Lung (tissue), 12 donors: ENCODE measurements around the gene ZNF385C. TPM values are rescaled to one million over a fixed set of nuclear protein-coding genes. Genes with fewer than 3 reads are reported as not detected.

Experiments
- ATAC-seq: fragments of 200-7000 bp; cut with Tn5 transposase; one replicate; pipeline ENCODE4 v1.9.1; 2020; ENCODE audit warnings: moderate number of reproducible peaks; ENCODE audit not compliant: insufficient read depth, low FRiP score
- DNase-seq, 3 donors: peaks; one replicate each; pipeline ENCODE4 v3.0.0-alpha.2; 2013 to 2017
- H3K27ac ChIP-seq, 2 donors: one replicate each; pipeline ENCODE4 v1.5.1; 2013; ENCODE audit warnings: mild to moderate bottlenecking in 2 of 2, moderate library complexity in 2 of 2, control low read depth in 1 of 2, inconsistent platforms in 1 of 2, low read depth in 1 of 2, low read length in 1 of 2
- H3K27me3 ChIP-seq, 3 donors: one replicate each; pipeline ENCODE4 v1.5.1; 2013; ENCODE audit warnings: low read length in 2 of 3; ENCODE audit not compliant: control insufficient read depth in 3 of 3, insufficient read depth in 3 of 3
- H3K36me3 ChIP-seq, 4 donors: one replicate each; pipeline ENCODE4 v1.5.1; 2013; ENCODE audit warnings: low read length in 4 of 4, mild to moderate bottlenecking in 1 of 4, moderate library complexity in 1 of 4; ENCODE audit not compliant: control insufficient read depth in 4 of 4, insufficient read depth in 4 of 4
- H3K4me1 ChIP-seq, 5 donors: one replicate each; pipeline ENCODE4 v1.5.1; 2013; ENCODE audit warnings: low read length in 5 of 5, mild to moderate bottlenecking in 2 of 5, moderate library complexity in 1 of 5; ENCODE audit not compliant: control insufficient read depth in 5 of 5, insufficient read depth in 5 of 5
- H3K4me3 ChIP-seq: one replicate; pipeline ENCODE4 v1.5.1; 2013; ENCODE audit warnings: mild to moderate bottlenecking, control low read depth, moderate library complexity
- H3K9ac ChIP-seq, 2 donors: one replicate each; pipeline ENCODE4 v1.5.1; 2013; ENCODE audit warnings: low read length in 2 of 2, control low read depth in 1 of 2; ENCODE audit not compliant: insufficient read depth in 1 of 2
- H3K9me3 ChIP-seq, 4 donors: one replicate each; pipeline ENCODE4 v1.5.1; 2013; ENCODE audit warnings: low read length in 3 of 4, mild to moderate bottlenecking in 1 of 4, moderate library complexity in 1 of 4; ENCODE audit not compliant: control insufficient read depth in 4 of 4, insufficient read depth in 3 of 4
- WGBS, 2 donors: extraction: QIAGEN DNeasy Blood & Tissue Kit; methylation state at CpG; one replicate each; pipeline ENCODE4 v1.1.7; 2013; 5-methylcytosine and 5-hydroxymethylcytosine counted together
- polyA plus RNA-seq, 2 donors: library from polyadenylated mRNA; stranded (reverse); fragments of 200-250 nt; gene quantifications; one replicate each; pipeline ENCODE4 v1.2.1, GENCODE V29; 2013
- total RNA-seq, 2 donors: library from RNA; depleted of rRNA in 1 of 2; stranded (reverse); fragments of >200 nt in 1 of 2; gene quantifications; one replicate each; pipeline ENCODE4 v1.2.1, GENCODE V29; 2014 to 2021
- TF ChIP-seq, protein P1 (sequence below): IDR thresholded peaks from 2 replicates; pipeline ENCODE4 v1.5.1; 2012; ENCODE audit warnings: mild to moderate bottlenecking; ENCODE audit errors: control extremely low read depth, extremely low read depth
- donor health status: control.
- donor health status: control.
- donor health status: Bipolar disorder and iron deficiency.
- donor health status: healthy.
- donor health status: DM: yes; HTN: yes; CAD: no.

The ZNF385C gene
- total and polyA plus RNA-seq, 4 donors = 0.14 to 0.57 (median 0.37) TPM

DNA sequence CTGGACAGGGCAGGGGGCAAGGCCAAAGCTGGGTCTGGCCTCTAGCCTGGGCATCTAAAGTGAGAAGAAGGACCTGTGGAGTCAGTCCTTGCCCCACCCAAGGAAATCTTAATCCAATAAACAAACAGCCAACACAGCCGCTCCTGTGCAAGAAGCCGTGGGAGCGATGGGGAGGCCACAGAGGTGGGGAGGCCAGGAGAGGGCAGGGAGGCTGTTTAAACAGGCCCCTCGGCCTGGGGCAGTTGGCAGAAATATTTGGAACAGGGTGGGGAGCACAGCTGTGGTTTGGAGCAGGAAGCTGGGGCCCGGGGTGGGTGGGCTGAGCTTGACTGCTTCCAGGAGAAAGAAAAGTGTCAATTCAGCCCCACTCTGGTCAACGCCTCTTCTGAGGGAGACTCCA is 5.3 kb downstream of the ZNF385C start:
- Histone ChIP-seq H3K4me1 (peaks cover 0 to 1% (median 0%) of the 10 kb centered on the region in 5 donors), H3K9me3 (no peaks in the 10 kb centered on the region), H3K9ac (no peak overlapping the region), H3K4me3 (no peak overlapping the region), H3K27me3 (peaks cover 0 to 19% (median 10%) of the 10 kb centered on the region in 3 donors), H3K27ac (no peak overlapping the region), H3K36me3 (no peaks in the 10 kb centered on the region)
- ATAC-seq (no peak), DNase-seq (no peak)
- TF ChIP-seq, protein P1, sequence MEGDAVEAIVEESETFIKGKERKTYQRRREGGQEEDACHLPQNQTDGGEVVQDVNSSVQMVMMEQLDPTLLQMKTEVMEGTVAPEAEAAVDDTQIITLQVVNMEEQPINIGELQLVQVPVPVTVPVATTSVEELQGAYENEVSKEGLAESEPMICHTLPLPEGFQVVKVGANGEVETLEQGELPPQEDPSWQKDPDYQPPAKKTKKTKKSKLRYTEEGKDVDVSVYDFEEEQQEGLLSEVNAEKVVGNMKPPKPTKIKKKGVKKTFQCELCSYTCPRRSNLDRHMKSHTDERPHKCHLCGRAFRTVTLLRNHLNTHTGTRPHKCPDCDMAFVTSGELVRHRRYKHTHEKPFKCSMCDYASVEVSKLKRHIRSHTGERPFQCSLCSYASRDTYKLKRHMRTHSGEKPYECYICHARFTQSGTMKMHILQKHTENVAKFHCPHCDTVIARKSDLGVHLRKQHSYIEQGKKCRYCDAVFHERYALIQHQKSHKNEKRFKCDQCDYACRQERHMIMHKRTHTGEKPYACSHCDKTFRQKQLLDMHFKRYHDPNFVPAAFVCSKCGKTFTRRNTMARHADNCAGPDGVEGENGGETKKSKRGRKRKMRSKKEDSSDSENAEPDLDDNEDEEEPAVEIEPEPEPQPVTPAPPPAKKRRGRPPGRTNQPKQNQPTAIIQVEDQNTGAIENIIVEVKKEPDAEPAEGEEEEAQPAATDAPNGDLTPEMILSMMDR = no peak
- 48 to 60% methylated on average over 6 of the region's 6 CpGs for WGBS, 2 donors

DNA sequence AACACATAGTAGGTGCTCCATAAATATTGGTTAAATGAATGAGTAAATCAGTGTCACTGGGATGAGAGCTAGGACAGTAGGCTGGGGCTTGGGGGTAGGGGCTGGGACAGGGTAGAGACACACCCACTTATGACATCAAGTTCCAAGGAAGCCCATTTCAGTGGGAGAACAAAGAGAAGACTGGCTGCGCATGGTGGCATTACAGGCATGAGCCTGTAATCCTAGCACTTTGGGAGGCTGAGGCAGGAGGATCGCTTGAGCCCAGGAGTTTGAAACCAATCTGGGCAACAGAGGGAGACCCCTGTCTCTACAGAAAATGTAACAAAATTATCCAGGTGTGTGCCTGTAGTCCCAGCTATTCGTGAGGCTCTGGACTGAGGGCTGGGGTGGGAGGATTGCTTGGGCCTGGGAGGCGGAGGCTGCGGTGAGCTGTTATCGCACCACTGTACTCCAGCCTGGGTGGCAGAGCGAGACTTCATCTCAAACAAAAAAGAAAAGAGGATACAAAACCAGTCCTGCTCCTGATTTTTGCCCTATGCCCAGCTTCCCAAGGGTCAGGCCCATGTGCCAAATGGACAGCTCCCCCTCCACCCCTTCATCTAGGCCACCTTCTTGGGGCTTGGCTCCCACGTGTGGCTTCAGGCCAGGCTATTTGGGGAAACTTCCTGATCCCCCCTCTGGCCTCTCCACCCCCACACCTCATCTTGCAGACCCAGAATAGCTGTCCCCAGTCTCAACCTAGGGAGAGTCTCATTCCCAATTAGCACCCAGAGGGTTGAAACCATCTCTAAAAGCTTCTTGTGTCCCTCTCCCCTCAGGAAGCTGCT is 7.1 kb downstream of the ZNF385C start:
- Histone ChIP-seq H3K4me3 (no peak overlapping the region), H3K27me3 (peaks cover 0 to 4% (median 2%) of the 10 kb centered on the region in 3 donors), H3K27ac (no peak overlapping the region), H3K9me3 (no peaks in the 10 kb centered on the region), H3K36me3 (no peaks in the 10 kb centered on the region), H3K4me1 (peaks cover 0 to 1% (median 0%) of the 10 kb centered on the region in 5 donors), H3K9ac (no peak overlapping the region)
- WGBS, 2 donors = 86 to 91% methylated on average over 8 of the region's 8 CpGs
- TF ChIP-seq, protein P1 = no peak
- no peak for DNase-seq
- no peak for ATAC-seq

DNA sequence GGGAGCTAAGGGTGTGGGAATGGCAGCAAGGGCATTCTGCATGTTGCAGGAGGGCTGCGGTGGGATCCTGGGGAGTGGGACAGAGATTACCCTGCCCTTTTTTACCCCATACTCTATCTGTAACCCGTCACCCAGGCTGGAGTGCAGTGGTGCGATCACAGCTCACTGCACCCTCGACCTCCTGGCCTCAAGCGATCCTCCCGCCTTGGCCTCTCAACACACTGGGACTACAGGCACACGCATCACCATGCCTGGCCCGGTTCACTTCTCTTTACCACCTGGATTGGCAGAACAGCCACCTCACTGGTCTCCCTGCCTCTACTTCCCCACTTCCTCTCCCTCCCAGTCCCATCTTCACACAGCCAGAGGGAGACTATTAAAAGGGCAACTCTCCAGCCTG is 9.5 kb downstream of the ZNF385C start:
- TF ChIP-seq, protein P1 = no peak
- peaks cover 0 to 2% (median 0%) of the 10 kb centered on the region in 3 donors for H3K27me3 ChIP-seq
- WGBS, 2 donors = 88 to 93% methylated on average over 8 of the region's 8 CpGs
- H3K9me3 ChIP-seq = no peaks in the 10 kb centered on the region
- H3K36me3 ChIP-seq = no peaks in the 10 kb centered on the region
- no peak overlapping the region for H3K27ac ChIP-seq
- DNase-seq (no peak), ATAC-seq (no peak)
- H3K4me1 ChIP-seq = peaks cover 0 to 1% (median 0%) of the 10 kb centered on the region in 5 donors
- no peak overlapping the region for H3K9ac ChIP-seq
- no peak overlapping the region for H3K4me3 ChIP-seq
